Stimulated activated CD8-positive, alpha-beta memory T cell treated with anti-CD3 and anti-CD28 coated beads, Interleukin-7, amount 100 ng/mL, for 1 hour (primary cell): ENCODE measurements around the gene ZBED2.
"Not testable (repeated sequence)": the region's sequence is repeated elsewhere in the genome, so short reads cannot be mapped to it uniquely, and the experiment has no call there.

ENCODE experiments used
- DNase-seq, 2 donors: peaks; one replicate each; pipeline ENCODE4 v3.0.0-alpha.2; 2020; ENCODE audit warnings: low read depth in 2 of 2

Gene ZBED2

DNA sequence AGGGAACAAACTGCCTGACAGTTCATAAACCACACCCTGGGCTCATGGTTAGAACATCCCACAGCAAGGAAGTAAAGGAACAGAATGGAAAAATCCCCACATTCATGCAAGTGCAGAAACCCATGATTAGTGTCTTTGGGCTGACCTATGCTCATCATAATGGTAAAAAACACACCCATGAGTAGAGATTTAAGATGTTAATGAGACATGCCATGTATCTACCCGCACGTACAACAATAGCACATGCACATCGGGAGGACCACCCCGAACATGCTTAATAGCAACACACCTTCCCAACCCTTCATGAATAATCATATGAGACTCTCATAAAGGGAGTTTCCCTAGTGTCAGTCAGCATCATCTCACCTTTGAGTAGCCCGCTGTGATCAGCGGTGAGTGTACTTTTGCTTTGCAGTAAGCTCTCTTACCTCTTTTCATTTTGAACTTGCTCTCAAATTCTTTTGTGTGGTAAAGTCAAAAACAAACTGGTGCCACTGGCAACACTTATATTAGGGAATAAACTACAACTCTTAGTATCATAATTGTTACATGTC, 23.2 kb downstream of the ZBED2 start:
- no peak for DNase-seq

DNA sequence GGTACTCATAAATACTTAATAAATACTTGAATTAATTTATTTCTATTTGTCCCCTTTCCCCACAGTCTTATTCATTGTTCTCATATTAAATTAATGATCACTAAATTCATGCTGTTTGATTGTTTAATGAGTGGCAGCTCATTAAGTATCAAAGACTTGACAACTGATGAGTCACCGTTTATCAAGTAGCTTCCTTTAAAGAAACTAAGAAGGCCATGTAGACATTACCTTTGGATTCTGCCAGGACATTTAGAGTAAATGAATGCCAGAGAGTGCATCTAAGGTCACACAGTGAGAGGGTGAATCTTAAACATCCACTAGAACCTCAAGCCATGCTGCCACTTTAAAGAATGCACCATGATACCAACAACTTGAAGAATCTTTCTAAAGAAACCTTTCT, 23.9 kb downstream of the ZBED2 start:
- no peak for DNase-seq

DNA sequence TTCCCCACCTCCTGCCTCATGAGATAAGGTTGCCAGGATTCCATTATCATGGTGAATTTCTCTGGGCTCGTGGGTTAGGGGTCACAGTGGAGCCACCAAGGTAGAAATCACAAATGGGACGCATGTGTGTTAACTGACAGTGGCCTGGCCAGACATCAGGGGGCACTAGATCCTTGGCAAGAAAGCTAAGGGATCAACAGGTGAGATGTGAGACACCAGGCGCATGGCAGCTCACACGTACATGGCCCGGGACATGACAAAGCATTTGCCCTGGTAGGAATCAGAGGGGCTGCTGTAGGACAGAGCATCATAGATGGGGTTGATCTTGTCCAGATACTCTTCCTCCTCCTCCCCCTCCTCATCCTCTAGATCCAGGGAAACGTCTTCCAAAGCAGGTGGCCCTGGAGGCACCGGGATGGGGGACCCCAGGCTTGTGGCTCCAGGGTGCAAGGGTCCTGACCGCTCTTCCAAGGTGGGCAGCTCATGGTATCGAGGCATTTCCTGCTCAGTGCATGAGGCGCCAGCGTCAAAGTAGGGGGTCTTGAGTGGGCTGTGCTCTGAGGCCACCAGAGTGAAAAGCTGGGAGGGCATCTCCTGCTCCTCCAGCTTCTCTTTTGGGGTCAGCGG, 24.6 kb downstream of the ZBED2 start:
- DNase-seq = no peak

DNA sequence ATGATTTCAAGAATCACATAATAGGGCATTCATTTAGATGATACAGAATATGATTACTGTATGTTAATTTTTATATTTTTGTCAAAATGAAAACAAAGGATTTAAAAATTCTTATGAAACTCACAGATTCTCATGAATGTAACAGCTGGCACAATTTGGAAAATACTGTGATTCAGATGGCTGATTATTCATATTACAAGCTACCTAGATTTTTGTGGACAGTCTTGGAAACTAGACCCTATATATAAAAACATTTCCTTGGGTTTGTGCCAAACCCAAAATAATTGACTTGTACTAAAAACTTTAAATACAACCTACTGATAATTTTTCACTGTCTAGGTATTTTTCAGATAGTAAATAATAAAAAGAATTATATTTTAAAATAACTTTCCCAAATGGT, 26.2 kb downstream of the ZBED2 start:
- DNase-seq = no peak

DNA sequence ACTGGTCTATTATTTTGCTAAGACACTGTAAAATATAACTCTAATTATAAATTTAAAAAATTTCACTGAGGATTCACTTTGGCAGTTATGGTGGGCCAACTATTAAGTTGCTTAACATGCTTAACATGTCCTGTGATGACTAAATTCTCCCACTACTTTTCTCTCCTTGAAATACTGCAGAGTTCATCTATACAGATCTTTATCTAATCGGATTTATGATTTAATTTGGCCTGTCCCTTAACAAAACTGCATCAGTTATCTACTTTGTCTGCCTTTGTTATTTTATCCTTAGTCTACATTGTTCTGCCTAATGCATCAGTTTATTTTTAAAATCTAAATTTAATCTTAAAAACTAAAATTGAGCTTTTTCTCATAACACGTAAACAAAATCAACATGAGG, 26.8 kb downstream of the ZBED2 start:
- no peak for DNase-seq

DNA sequence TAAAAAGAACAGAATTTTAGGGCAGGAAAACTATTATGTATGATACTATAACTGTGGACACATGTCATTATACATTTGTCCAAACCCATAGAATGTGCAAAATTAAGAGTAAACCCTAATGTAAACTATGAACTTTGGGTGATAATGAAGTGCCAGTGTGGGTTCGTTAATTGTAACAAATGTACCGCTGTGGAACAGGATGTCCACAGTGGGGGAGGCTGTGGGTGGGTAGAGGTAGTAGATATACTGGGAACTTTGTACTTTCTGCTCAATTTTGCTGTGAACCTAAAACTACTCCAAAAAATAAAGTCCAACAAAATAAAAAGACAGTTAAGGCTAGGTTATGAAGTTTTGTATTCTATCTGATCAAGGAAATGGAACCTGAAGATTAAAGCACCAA, 28.3 kb downstream of the ZBED2 start:
- no peak for DNase-seq

DNA sequence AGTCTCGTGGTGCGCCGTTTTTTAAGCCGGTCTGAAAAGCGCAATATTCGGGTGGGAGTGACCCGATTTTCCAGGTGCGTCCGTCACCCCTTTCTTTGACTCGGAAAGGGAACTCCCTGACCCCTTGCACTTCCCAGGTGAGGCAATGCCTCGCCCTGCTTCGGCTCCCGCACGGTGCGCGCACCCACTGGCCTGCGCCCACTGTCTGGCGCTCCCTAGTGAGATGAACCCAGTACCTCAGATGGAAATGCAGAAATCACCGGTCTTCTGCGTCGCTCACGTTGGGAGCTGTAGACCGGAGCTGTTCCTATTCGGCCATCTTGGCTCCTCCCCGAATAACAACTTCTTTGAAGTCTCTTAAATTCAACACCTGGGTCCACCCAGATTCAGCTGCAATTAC, 33.2 kb downstream of the ZBED2 start:
- DNase-seq = not testable (repeated sequence)

DNA sequence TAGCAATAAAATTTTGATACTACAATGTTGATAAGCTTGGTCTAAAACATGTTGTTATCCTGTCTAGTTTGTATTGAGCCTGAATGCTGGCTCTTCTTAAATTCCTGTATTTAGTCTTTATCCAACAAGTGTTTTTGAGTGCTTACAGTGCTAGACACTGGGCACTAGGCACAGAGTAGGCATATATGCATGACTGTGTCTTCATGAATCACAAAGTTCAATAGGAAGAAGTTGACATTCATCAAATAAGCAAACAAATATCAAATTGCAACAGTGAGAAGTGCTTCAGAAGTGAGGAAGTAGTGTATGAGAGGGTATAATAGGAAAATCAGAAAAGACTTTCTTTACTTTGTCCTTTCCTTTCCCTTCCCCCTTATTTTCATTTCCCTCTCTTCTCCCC, 46.4 kb downstream of the ZBED2 start:
- DNase-seq = no peak

DNA sequence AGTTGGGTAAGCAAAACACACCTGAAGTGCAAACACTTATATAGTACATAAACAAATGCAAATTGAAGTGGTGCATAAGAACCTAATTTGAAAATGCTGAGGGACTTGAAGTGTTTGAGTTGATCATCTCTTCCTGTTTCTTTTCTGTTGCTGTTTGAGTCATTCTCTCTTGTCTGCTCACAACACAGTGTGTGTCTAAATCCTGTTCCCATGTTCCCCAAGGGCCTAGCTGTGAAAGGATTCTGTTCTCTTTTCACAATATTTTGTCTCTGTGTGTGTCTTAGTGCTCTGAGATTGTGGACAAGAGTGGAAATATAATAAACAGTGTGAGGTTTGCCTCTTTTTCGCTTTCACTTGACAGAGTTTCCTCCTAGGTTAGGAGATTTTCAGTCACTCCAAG, 47.1 kb downstream of the ZBED2 start:
- no peak for DNase-seq

DNA sequence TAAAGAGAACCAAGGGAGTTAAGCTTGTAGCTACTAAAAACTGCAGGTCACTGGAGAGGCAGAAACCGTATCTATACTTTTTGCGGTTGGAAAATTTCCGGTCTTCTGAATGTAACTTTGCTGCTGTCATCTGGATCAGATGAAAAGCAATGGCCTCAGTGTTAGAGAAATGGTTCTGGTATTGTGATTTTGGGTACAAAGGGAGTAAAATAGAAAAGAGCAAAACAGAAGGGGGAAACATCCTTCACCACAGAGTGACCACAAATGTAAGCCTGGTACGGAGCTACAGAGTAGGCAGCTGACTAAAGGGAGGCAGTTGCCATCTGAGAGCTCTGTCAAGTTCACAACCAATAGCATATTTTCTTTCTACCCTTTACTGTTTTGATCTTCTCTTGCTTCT, 47.5 kb downstream of the ZBED2 start:
- no peak for DNase-seq

DNA sequence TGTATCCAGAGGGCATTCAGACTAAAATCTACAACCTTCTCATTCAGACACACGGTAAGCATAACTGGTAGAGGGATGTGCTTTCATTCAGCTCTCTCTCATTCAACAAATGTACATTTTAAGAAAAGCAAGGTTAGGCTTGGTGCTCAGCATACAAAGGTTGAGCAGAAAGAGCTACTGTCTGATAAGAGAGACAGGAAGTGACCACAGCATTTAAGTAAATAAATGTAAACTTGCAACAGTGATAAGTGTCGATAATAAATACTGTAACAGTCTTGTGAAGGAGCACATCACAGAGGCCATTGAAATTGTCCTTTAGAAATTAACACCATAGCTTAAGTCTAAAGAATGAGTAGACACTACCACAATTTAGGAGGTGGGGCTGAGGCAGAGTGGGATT, 49.8 kb downstream of the ZBED2 start:
- DNase-seq = no peak
